Loucy (cell line): Measurements from ENCODE around the gene PSMC3IP.

Experiments
- CTCF ChIP-seq: fragments of 200-600 bp; sonication (generic); conservative IDR thresholded peaks from 2 replicates; pipeline ENCODE4 v1.5.1; 2014; ENCODE audit warnings: mild to moderate bottlenecking, antibody characterized with exemption, low read length
- EZH2phosphoT487 ChIP-seq: fragments of 200-600 bp; IDR thresholded peaks from 2 replicates; pipeline ENCODE4 v1.6.1; 2018; ENCODE audit warnings: antibody characterized with exemption, mild to moderate bottlenecking, moderate library complexity, borderline replicate concordance

- TF ChIP-seq CTCF: no peak
- no peak for TF ChIP-seq EZH2phosphoT487
These were observed 18.9 kb upstream of the PSMC3IP start for GRCh38 chr17:42596386-42596785.
